HG02840 (cell line): ENCODE results near the gene NBPF3.

Source experiments
- ATAC-seq: cut with Tn5 transposase; IDR thresholded peaks from one replicate; pipeline ENCODE4 v1.9.1; 2021; ENCODE audit warnings: mild to moderate bottlenecking, moderate library complexity, moderate number of reproducible peaks; ENCODE audit not compliant: unreplicated experiment, low FRiP score

The NBPF3 gene

DNA sequence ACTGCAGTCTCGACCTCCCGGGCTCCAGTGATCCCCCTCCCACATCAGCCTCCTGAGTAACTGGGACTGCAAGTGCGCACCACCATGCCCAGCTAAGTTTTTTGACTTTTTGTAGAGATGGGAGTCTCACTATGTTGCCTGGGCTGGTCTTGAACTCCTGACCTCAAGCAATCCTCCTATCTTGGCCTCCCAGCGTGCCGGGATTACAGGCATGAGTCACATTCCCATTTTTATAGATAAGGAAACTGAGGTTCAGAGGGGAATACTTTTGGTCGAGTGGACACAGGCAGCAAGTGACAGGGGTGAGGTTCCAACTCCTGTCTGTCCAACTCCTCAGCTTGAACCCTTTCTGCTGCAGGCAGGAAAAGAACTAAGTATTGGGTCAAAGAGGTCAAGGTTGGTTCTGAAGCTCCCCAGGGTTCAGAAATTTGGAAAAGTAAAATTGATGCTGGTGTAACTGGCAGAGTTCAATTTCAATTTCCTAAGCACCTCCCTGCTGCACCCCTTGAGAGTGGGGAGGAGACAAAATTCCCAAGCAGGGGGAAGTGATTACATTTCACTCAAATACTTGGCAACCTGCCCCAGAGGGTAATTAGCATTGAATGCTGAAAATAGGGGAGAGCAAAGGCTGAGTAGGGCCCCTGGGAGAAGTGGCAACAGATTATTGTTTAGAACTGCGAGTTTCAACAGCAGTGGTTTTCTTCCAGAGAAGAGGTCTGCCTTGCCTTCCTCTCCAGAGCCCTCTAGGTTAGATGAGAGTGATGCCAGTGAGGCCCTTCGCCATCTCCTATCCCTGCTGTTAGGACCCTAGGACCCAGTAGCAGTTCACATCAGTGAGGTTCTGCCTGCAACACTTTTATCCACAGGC is 51.8 kb downstream of the NBPF3 start:
- ATAC-seq = no peak

DNA sequence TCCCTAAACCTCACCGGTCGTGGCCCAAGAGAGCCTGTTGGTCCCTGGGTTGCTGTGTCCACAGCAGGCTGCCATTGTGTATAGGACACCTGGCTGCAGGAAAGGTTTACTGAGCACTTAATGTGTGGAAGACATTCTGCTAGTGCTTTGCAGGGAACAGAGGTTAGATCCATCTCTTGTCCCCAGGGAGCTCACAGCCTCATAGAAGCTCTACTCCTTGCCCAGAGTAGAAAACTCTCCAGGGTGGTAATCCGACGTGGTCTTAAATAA is 52.4 kb downstream of the NBPF3 start:
- ATAC-seq = no peak

- no peak for ATAC-seq
Measured at GRCh38 chr1:21494196-21494595, 54.3 kb downstream of the NBPF3 start.

- no peak for ATAC-seq
Measured at GRCh38 chr1:21495225-21495820, 55.4 kb downstream of the NBPF3 start.

DNA sequence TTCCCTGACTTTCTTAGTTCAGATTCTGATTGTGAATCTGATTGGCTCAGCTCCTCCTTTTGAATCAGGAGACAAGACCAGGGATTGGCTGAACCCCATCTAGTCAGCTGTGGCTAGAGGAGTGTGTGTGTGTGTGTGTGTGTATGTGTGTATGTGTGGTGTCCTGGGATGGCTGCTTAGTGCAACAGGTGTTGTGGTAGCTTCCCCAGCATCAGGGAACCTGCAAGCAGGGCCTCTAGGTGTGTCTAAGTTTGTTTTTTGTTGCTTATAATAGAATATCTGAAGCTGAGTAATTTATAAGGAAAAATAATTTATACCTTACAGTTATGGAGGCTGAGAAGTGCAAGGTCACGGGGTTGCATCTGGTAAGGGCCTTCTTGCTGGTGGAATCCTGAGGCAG is 56.1 kb downstream of the NBPF3 start:
- no peak for ATAC-seq

GRCh38 chr1:21496886-21497285 is 56.9 kb downstream of the NBPF3 start:
- ATAC-seq = no peak

DNA sequence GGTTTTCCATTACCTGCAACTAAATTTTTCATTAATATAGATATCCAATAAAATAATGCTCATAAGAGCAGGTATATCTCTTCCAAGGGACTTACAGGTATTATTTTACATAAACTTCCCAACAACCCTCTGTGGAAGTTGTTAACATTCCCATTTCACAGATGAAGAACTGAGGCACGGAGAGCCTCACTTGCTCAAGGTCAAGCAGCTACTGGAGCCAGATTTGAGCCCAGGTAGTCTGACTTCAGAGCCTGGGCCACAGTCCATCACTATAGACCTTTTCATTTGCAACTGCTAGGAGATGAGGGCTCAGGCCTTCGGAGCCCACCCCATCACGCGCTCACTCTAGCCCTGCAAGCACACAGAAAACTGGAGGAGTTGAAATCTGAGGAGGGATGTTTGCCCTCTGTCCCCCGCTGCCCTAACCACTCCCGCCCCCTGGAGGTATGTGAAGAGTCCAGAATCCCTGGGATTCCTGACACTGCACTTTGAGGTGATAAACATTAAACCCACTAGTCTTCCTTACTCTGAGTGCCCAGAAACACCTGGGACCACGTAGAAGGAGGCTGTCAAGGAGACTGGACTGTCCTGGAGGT is 57.6 kb downstream of the NBPF3 start:
- ATAC-seq = no peak

DNA sequence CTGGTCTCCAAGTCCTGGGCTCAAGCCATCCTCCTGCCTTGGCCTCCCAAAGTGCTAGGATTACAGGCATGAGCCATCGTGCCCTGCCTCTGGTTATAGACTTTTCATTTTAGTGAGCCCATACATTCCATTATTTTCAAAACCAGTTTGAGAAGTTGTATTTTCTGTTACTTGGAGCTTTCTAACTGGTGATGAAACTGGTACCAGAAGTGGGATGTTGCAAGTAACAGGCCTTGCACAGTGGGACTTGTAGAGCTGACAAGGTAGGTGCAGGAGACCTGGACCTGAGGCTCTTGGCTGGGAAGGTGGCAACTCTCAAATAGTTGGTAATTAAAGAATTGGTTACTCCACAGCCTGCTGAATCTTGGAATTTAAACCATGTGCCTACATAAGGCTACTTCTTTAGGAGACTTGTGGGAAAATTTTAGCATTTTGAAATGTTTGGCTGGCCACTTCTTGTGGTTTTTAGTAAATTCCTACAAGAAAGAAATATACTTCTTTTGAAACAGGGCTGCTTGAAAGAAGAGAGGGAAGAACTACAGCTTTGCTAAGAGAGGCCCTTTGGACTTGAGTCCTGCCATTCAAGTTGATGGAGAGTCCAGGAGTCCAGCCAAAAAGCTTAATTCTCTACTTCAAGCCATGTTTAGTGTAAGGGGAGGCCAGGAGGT is 59.5 kb downstream of the NBPF3 start:
- ATAC-seq = no peak

DNA sequence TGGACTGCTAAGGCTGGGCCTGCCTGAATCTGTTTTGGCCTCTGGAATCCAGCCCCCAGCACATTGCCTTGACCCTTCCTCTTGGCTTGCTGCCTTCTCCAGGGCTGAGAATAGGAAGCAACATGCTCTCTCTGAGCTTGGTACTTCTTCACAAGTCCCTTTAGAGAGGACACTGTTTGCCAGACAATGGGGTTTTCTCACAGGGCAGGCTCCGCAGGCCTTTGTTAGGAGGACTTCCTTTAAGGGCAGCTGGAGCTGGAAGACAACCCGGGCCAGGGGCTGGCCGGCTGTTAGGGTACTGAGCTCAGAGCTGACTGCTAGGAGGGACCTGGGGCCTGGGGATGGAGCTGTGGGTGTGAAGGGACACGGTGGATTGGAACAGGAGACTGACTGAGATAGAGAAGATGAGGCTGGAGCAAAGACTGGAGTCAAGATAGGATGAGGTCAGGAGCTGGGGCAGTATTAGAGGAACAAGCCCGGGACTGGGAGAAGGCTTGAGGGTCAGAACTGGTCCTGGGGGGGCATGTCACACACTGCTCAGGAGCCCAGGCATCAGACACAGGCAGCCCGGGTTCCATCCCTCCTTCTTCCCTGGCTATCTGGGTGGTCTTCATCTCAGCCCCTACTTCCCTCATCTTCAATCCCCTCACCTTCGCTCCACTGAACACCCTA is 63.9 kb downstream of the NBPF3 start:
- ATAC-seq = no peak

- no peak for ATAC-seq
Measured at GRCh38 chr1:21506804-21507203, 66.9 kb downstream of the NBPF3 start.

DNA sequence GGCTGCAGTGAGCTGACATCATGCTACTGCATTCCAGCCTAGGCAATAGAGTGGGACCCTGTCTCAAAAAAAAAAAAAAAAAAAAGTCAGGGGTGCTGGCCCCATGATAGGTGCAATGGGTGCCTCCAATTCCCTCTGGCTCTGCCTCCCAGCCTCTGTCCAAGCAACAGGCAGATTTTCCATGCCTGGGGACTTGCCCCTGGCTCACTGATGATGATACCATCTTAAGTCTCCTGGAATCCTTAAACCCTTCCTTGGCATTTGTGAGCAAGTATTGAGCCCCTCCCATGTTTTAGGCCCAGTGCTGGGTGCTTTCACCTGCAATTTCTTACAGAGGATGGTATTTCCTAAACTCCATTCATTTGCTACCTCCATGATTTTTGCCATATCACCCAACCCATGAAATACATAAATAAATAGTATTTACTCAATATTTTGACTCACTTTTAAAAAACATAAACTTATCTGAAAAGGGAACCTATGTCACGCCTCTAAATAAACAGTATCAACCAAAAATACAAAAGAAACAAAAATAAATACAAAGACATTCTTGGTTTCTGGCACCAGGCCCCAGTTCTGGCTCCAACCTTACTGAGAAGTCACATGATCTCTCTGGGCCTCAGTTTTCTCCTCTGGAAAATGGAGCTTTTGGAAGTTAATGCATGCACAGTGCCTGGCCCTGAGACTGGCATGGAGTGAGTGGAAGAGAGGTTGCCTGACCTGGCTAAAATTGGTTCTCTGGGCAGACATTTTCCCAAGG is 67.8 kb downstream of the NBPF3 start:
- no peak for ATAC-seq

GRCh38 chr1:21508580-21509350 is 68.8 kb downstream of the NBPF3 start:
- ATAC-seq = no peak

GRCh38 chr1:21509351-21510112 is 69.6 kb downstream of the NBPF3 start, which contains the start of gene ALPL:
Gene ALPL, plus strand, starts transcription at chr1:21509423. Its CDS starts 44,659 bp downstream, at chr1:21554082.
- no peak for ATAC-seq

DNA sequence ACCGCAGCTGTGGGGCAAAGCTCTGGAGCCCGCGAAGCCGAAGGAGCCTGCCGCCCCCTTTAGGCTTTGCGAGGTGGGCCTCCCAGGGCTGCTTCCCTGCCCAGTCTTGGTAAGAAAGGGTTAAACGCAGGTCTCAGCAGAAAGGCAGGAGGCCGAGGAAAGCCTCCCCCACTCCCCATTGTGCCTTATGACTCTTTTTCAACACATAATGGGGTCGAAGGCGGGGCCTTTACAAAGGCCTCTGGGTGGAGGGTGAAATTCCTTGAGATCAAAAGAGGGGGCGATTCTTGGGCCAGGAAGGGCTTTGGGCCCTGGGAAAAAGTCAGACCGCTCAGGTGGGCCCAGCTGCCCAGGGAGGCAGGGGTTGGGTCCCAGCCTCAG is 70.2 kb downstream of the NBPF3 start:
- no peak for ATAC-seq

GRCh38 chr1:21510885-21511578 is 71.1 kb downstream of the NBPF3 start:
- no peak for ATAC-seq

DNA sequence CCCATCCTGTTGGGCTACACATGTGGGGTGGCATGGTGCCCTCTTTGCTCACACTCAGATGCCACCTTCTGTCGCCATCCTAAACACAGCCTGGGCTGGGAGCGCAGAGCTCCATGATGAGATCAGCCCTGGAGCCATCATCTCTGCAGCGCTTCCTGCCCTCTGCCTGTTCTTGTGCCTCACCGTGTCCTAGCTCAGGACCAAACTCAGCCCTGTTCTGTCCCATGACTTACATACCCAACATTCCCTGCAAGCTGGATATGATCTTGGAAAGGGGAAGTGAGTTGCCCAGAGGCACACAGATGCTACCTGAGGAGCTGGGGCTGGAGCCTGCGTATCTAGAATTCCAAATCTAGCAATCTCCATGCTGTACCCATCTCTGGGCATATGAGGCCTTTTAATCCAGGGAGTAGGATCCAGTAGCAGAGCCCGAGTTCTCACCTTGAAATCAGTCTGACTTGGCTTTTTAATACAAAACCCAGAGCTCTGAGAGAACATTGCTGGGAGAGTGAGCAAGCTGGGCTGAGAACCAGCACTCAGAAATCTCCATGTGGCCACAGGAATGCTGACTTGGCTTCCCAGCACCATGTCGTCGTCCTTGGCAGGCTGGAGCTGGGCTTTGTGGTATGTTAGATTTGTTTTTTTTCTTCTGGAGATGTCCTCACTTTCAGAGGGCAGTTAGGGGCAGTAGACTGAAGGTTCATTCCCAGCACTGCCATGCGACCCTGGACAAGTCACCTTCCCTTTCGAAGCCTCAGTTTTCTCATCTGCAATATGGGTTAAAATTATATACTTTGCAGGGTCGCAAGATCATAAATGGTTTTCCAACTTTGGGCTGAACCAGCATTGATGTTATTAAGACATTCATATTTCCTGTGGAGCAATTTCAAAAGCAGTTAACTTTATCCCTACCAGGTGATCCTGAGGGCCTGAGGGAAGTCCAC is 71.9 kb downstream of the NBPF3 start:
- no peak for ATAC-seq

DNA sequence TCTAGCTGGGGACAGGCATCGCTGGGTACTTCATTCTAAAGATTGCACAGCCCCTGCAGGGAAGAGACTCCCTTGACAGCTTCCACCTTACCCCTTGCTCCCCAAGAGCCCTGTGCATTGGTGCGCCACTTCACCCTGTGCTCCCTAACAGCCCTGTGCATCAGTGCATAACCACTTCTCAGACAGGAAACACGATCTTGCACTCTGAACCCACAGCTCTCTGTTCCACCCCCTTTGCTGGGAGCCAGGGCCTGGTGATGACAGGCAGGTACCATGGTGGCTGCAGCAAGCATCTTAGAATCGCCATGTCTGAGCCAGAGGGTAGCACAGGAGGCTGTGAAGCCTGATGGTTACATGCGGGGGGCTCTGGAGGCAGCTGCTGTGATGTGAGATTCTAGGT is 74.3 kb downstream of the NBPF3 start:
- no peak for ATAC-seq
